ENCODE results near the gene VASP.

VASP gene

GRCh38 chr19:45569619-45570421, 62.5 kb downstream of the VASP start:
- ATAC-seq, result peak; percentile 90
- TF ChIP-seq ZNF70 (CRISPR knock-in tag; IDR thresholded peaks at IDR 0.05) (no peak), TCF4 (CRISPR knock-in tag; IDR thresholded peaks at IDR 0.05; ENCODE audit: borderline replicate concordance) (no peak), CREB5 (CRISPR knock-in tag; IDR thresholded peaks at IDR 0.05; ENCODE audit: low read depth) (no peak), ZNF8 (CRISPR knock-in tag; IDR thresholded peaks at IDR 0.05) (no peak), ZFP3 (CRISPR knock-in tag; IDR thresholded peaks at IDR 0.05) (no peak), SNAI2 (CRISPR knock-in tag; IDR thresholded peaks at IDR 0.05) (no peak), ESRRG (CRISPR knock-in tag; IDR thresholded peaks at IDR 0.05) (no peak), ARNTL (CRISPR knock-in tag; IDR thresholded peaks at IDR 0.05; ENCODE audit: borderline replicate concordance, low read depth) (no peak), TSHZ2 (CRISPR knock-in tag; IDR thresholded peaks at IDR 0.05) (no peak), PATZ1 (CRISPR knock-in tag; IDR thresholded peaks at IDR 0.05; ENCODE audit: borderline replicate concordance) (no peak), BACH2 (CRISPR knock-in tag; IDR thresholded peaks at IDR 0.05; ENCODE audit: borderline replicate concordance) (no peak), POU6F1 (CRISPR knock-in tag; IDR thresholded peaks at IDR 0.05; ENCODE audit: borderline replicate concordance, low read depth) (no peak), TOX (CRISPR knock-in tag; IDR thresholded peaks at IDR 0.05; ENCODE audit: borderline replicate concordance) (no peak), GLIS3 (CRISPR knock-in tag; IDR thresholded peaks at IDR 0.05) (no peak), ZC3H10 (CRISPR knock-in tag; IDR thresholded peaks at IDR 0.05) (no peak), ZNF565 (CRISPR knock-in tag; conservative IDR thresholded peaks at IDR 0.05; ENCODE audit: low read depth) (no peak), ZFP30 (CRISPR knock-in tag; IDR thresholded peaks at IDR 0.05) (no peak), CSRNP3 (CRISPR knock-in tag; IDR thresholded peaks at IDR 0.05) (no peak)

- ATAC-seq, result no peak
Observed at GRCh38 chr19:45571457-45572220, 64.4 kb downstream of the VASP start.

More at GRCh38 chr19:45571457-45572220, 64.4 kb downstream of the VASP start:
- no peak for TF ChIP-seq POU6F1 (CRISPR knock-in tag; IDR thresholded peaks at IDR 0.05; ENCODE audit: borderline replicate concordance, low read depth)
- no peak for TF ChIP-seq ZC3H10 (CRISPR knock-in tag; IDR thresholded peaks at IDR 0.05)
- no peak for TF ChIP-seq ZNF70 (CRISPR knock-in tag; IDR thresholded peaks at IDR 0.05)
- TF ChIP-seq TCF4 (CRISPR knock-in tag; IDR thresholded peaks at IDR 0.05; ENCODE audit: borderline replicate concordance), result no peak
- no peak for TF ChIP-seq ZNF565 (CRISPR knock-in tag; conservative IDR thresholded peaks at IDR 0.05; ENCODE audit: low read depth)
- TF ChIP-seq BACH2 (CRISPR knock-in tag; IDR thresholded peaks at IDR 0.05; ENCODE audit: borderline replicate concordance), result no peak

Measured in SK-N-SH treated with all-trans-retinoic acid at 6 μM for 48 hours (cell line).